H1 (cell line): ENCODE measurements around the gene SPINK1. TPM values are rescaled to one million over a fixed set of nuclear protein-coding genes. Genes with fewer than 3 reads are reported as not detected.

Experiments
- CTCF ChIA-PET: fragments of 300-600 bp; sonication (Branson Sonifier 250); formaldehyde crosslinking; loops from one replicate; lab custom pipeline; 2021; ENCODE audit not compliant: partially characterized antibody; lab: Charles Lee
- POLR2A ChIA-PET: fragments of 300-600 bp; sonication (Branson Sonifier 250); formaldehyde crosslinking; loops from one replicate; lab custom pipeline; 2021; ENCODE audit warnings: inconsistent platforms; ENCODE audit not compliant: partially characterized antibody; lab: Charles Lee
- DNase-seq, 2 experiments: peaks; one replicate each; pipeline versions ENCODE4 v3.0.0 to v3.0.0-alpha.2; 2010 to 2022; ENCODE audit warnings: low spot score in 2 of 2, low read depth in 1 of 2, mixed read lengths in 1 of 2
- FAIRE-seq: peaks from 2 replicates; lab custom pipeline; 2011; peaks lifted over from hg19 to GRCh38; lab: Jason Lieb, UNC
- H2AFZ ChIP-seq: 2 replicates; pipeline ENCODE4 v1.8.1; 2012; ENCODE audit warnings: low read length, inconsistent platforms
- H2AK5ac ChIP-seq: 2 replicates; pipeline ENCODE4 v1.6.1; 2013; ENCODE audit warnings: low read depth, low read length
- H2BK120ac ChIP-seq: replicated peaks from 2 replicates; pipeline ENCODE3; 2013; ENCODE audit warnings: low read depth, low read length, inconsistent platforms
- H2BK12ac ChIP-seq: 2 replicates; pipeline ENCODE4 v1.6.1; 2013; ENCODE audit warnings: low read depth, low read length
- H2BK15ac ChIP-seq: 2 replicates; pipeline ENCODE4 v1.6.1; 2013; ENCODE audit warnings: low read length
- H2BK20ac ChIP-seq: 2 replicates; pipeline ENCODE4 v1.6.1; 2013; ENCODE audit warnings: low read length
- H2BK5ac ChIP-seq: 2 replicates; pipeline ENCODE4 v1.6.1; 2013; ENCODE audit warnings: low read depth, low read length
- H3K14ac ChIP-seq: 2 replicates; pipeline ENCODE4 v1.6.1; 2013; ENCODE audit warnings: inconsistent platforms; ENCODE audit not compliant: insufficient read length
- H3K18ac ChIP-seq: 2 replicates; pipeline ENCODE4 v1.6.1; 2013; ENCODE audit warnings: low read length; ENCODE audit errors: extremely low read depth
- H3K23ac ChIP-seq: 2 replicates; pipeline ENCODE4 v1.6.1; 2013; ENCODE audit warnings: inconsistent platforms; ENCODE audit not compliant: insufficient read length
- H3K23me2 ChIP-seq: 2 replicates; pipeline ENCODE4 v1.6.1; 2013; ENCODE audit warnings: low read depth, low read length
- H3K27ac ChIP-seq: 2 replicates; pipeline ENCODE4 v1.6.1; 2011; ENCODE audit warnings: low read depth, low read length, inconsistent platforms
- H3K27me3 ChIP-seq, 4 experiments: replicated peaks in 1 of 4; 1 replicate in 1 of 4; 2 replicates in 3 of 4; pipeline versions ENCODE4 v1.6.1 to v1.8.1; 2011 to 2013; ENCODE audit warnings: low read length in 3 of 4, mild to moderate bottlenecking in 3 of 4, inconsistent platforms in 2 of 4, mixed read lengths in 2 of 4, moderate library complexity in 1 of 4; ENCODE audit not compliant: control insufficient read depth in 3 of 4, insufficient read depth in 3 of 4; ENCODE audit errors: extremely low read depth in 1 of 4
- H3K36me3 ChIP-seq, 4 experiments: 2 replicates each; pipeline versions ENCODE4 v1.6.1 to v1.8.1; 2011 to 2013; ENCODE audit warnings: mild to moderate bottlenecking in 4 of 4, low read length in 3 of 4, moderate library complexity in 2 of 4, control low read depth in 1 of 4, inconsistent platforms in 1 of 4; ENCODE audit not compliant: insufficient read depth in 4 of 4, control insufficient read depth in 2 of 4
- H3K4ac ChIP-seq: replicated peaks from 2 replicates; pipeline ENCODE3; 2013; ENCODE audit warnings: low read length, low read depth, mixed read lengths, inconsistent platforms; ENCODE audit not compliant: insufficient read length
- H3K4me1 ChIP-seq, 4 experiments: replicated peaks in 1 of 4; 1 replicate in 1 of 4; 2 replicates in 3 of 4; pipeline versions ENCODE4 v1.6.1 to v1.8.1; 2011 to 2013; ENCODE audit warnings: low read length in 3 of 4, inconsistent platforms in 2 of 4, mixed read lengths in 1 of 4; ENCODE audit not compliant: insufficient read depth in 4 of 4, control insufficient read depth in 3 of 4
- H3K4me2 ChIP-seq, 2 experiments: 2 replicates each; pipeline versions ENCODE4 v1.6.1 to v1.8.1; 2011 to 2013; ENCODE audit warnings: low read depth in 2 of 2, low read length in 2 of 2, control low read depth in 1 of 2, inconsistent platforms in 1 of 2, mild to moderate bottlenecking in 1 of 2; ENCODE audit not compliant: insufficient read depth in 1 of 2
- H3K4me3 ChIP-seq, 4 experiments: fragments of 200-600, 300-600 bp in 1 of 4; sonication (generic), shearing (Covaris generic), sonication (Bioruptor Twin) in 1 of 4; 2 replicates each; pipeline versions ENCODE4 v1.5.1 to v1.8.1; 2011 to 2016; ENCODE audit warnings: low read length in 4 of 4, low read depth in 3 of 4, control low read depth in 2 of 4, inconsistent platforms in 2 of 4, mild to moderate bottlenecking in 2 of 4, mixed read lengths in 1 of 4, moderate library complexity in 1 of 4; ENCODE audit not compliant: insufficient read depth in 2 of 4; ENCODE audit errors: extremely low read depth in 1 of 4
- H3K56ac ChIP-seq: replicated peaks from 2 replicates; pipeline ENCODE3; 2013; ENCODE audit warnings: low read depth, mild to moderate bottlenecking, mixed read lengths, low read length, inconsistent platforms; ENCODE audit not compliant: insufficient read length
- H3K79me1 ChIP-seq: 2 replicates; pipeline ENCODE4 v1.6.1; 2013; ENCODE audit warnings: low read depth, low read length, control low read depth
- H3K79me2 ChIP-seq, 2 experiments: 2 replicates each; pipeline versions ENCODE4 v1.6.1 to v1.8.1; 2012 to 2013; ENCODE audit warnings: low read length in 2 of 2, mild to moderate bottlenecking in 2 of 2, inconsistent platforms in 1 of 2; ENCODE audit not compliant: insufficient read depth in 2 of 2, control insufficient read depth in 1 of 2
- H3K9ac ChIP-seq, 4 experiments: replicated peaks in 1 of 4; 1 replicate in 1 of 4; 2 replicates in 3 of 4; pipeline versions ENCODE4 v1.6.1 to v1.8.1; 2011 to 2013; ENCODE audit warnings: low read depth in 3 of 4, low read length in 3 of 4, control low read depth in 2 of 4, mild to moderate bottlenecking in 2 of 4, moderate library complexity in 2 of 4, inconsistent platforms in 1 of 4; ENCODE audit errors: extremely low read depth in 1 of 4
- H3K9me3 ChIP-seq, 2 experiments: 2 replicates each; pipeline versions ENCODE4 v1.6.1 to v1.8.1; 2012 to 2013; ENCODE audit warnings: mild to moderate bottlenecking in 2 of 2, moderate library complexity in 2 of 2, control low read depth in 1 of 2, inconsistent platforms in 1 of 2, low read depth in 1 of 2, low read length in 1 of 2, mixed read lengths in 1 of 2; ENCODE audit not compliant: insufficient read depth in 2 of 2
- H4K20me1 ChIP-seq, 2 experiments: replicated peaks in 1 of 2; 2 replicates each; pipeline versions ENCODE3 to v1.8.1; 2011 to 2013; ENCODE audit warnings: inconsistent platforms in 2 of 2, low read length in 2 of 2, mild to moderate bottlenecking in 1 of 2; ENCODE audit not compliant: insufficient read depth in 2 of 2, control insufficient read depth in 1 of 2
- H4K5ac ChIP-seq: 2 replicates; pipeline ENCODE4 v1.6.1; 2013; ENCODE audit warnings: low read length, low read depth, mixed read lengths, inconsistent platforms; ENCODE audit not compliant: insufficient read length
- H4K8ac ChIP-seq: 2 replicates; pipeline ENCODE4 v1.8.0; 2013; ENCODE audit warnings: mild to moderate bottlenecking, moderate library complexity, low read length, inconsistent platforms; ENCODE audit not compliant: insufficient read depth; ENCODE audit errors: extremely low read depth
- H4K91ac ChIP-seq: replicated peaks from 2 replicates; pipeline ENCODE3; 2013; ENCODE audit warnings: low read length, mixed read lengths, inconsistent platforms; ENCODE audit not compliant: insufficient read length
- BACH1 ChIP-seq: IDR thresholded peaks from 2 replicates; pipeline ENCODE4 v1.6.1; 2012; ENCODE audit warnings: low read length, improper control_type of control experiment
- BRCA1 ChIP-seq: IDR thresholded peaks from 2 replicates; pipeline ENCODE4 v1.6.1; 2012; ENCODE audit warnings: low read depth, low read length, improper control_type of control experiment
- EGR1 ChIP-seq: IDR thresholded peaks from 2 replicates; pipeline ENCODE4 v1.6.1; 2011; ENCODE audit warnings: low read depth, low read length, borderline replicate concordance
- GABPA ChIP-seq: IDR thresholded peaks from 2 replicates; pipeline ENCODE4 v1.6.1; 2011; ENCODE audit warnings: mild to moderate bottlenecking, low read length, moderate library complexity, borderline replicate concordance; ENCODE audit not compliant: insufficient read depth
- KDM1A ChIP-seq: fragments of 200-600, 300-600 bp; sonication (generic); IDR thresholded peaks from 2 replicates; pipeline ENCODE4 v1.7.1; 2016; ENCODE audit warnings: mild to moderate bottlenecking, low read length, borderline replicate concordance
- KDM4A ChIP-seq: IDR thresholded peaks from one replicate; pipeline ENCODE4 v1.7.1; 2012; ENCODE audit warnings: low read depth, mild to moderate bottlenecking, moderate library complexity, low read length, inconsistent platforms; ENCODE audit not compliant: severe bottlenecking
- NRF1 ChIP-seq: IDR thresholded peaks from 2 replicates; pipeline ENCODE4 v1.6.1; 2011; ENCODE audit warnings: mild to moderate bottlenecking, low read depth, low read length, improper control_type of control experiment
- POLR2AphosphoS5 ChIP-seq: IDR thresholded peaks from 2 replicates; pipeline ENCODE4 v1.6.1; 2011; ENCODE audit warnings: low read depth, low read length
- RAD21 ChIP-seq, 2 experiments: IDR thresholded peaks in 1 of 2; conservative IDR thresholded peaks in 1 of 2; 2 replicates each; pipeline ENCODE4 v1.6.1; 2011; ENCODE audit warnings: low read depth in 2 of 2, low read length in 2 of 2, improper control_type of control experiment in 1 of 2, inconsistent platforms in 1 of 2, mild to moderate bottlenecking in 1 of 2, moderate library complexity in 1 of 2
- RFX5 ChIP-seq: IDR thresholded peaks from 2 replicates; pipeline ENCODE4 v1.6.1; 2011; ENCODE audit warnings: low read depth, low read length, improper control_type of control experiment, borderline replicate concordance
- polyA plus RNA-seq, 7 experiments: library from polyadenylated mRNA; depleted of rRNA in 3 of 7; stranded (reverse) in 5 of 7; unstranded in 2 of 7; fragments of >200 nt in 5 of 7; fragments of 200-250 nt in 2 of 7; gene quantifications; 1 replicate in 5 of 7; 2 replicates in 1 of 7; 4 replicates in 1 of 7; pipeline versions ENCODE4 v1.2.1 to v1.2.3, GENCODE V29; 2011 to 2013; ENCODE audit warnings: missing spikeins in 2 of 7, mixed read lengths in 2 of 7
- total RNA-seq: library from RNA; stranded (reverse); fragmentation: NEBNext Ultra II Directional; extraction: Animal tissue kit (Norgen Biotek cat#: 25700); gene quantifications from 2 replicates; pipeline ENCODE4 v1.2.1, GENCODE V29; 2021

Gene SPINK1
- total and polyA plus RNA-seq, 2 of the 8 experiments (the other 6 are each of a cell fraction or from before 2014, with no cell fraction given), result 0.48 to 1.3 TPM

GRCh38 chr5:147830035-147830434, 1.4 kb downstream of the SPINK1 start:
- no peak overlapping the region for H2AK5ac ChIP-seq
- H3K18ac ChIP-seq, result no peak overlapping the region
- DNase-seq, result no peak
- no peak overlapping the region for H4K91ac ChIP-seq
- no peaks in the 10 kb centered on the region for H3K79me1 ChIP-seq
- no peaks in the 10 kb centered on the region for H3K9me3 ChIP-seq
- FAIRE-seq, result no peak
- no peak overlapping the region for H3K27ac ChIP-seq
- H3K23me2 ChIP-seq, result no peaks in the 10 kb centered on the region
- CTCF ChIA-PET, result interaction anchor here (0.6 to 1.9 kb wide), 4 partner anchors 10 to 202 kb away, joined by 3 to 6 read pairs (median 4); no protein-coding TSS in a partner anchor
- no peak overlapping the region for H3K14ac ChIP-seq
- H3K4me2 ChIP-seq, result no peak overlapping the region
- H2BK15ac ChIP-seq, result no peak overlapping the region
- H4K20me1 ChIP-seq, result no peaks in the 10 kb centered on the region
- no peak overlapping the region for H3K4ac ChIP-seq
- POLR2A ChIA-PET, result interaction anchor here (1.4 to 2.3 kb wide), 2 partner anchors 25 to 30 kb away, joined by 5 to 7 read pairs; no protein-coding TSS in a partner anchor
- H4K5ac ChIP-seq, result no peak overlapping the region
- no peak overlapping the region for H2BK120ac ChIP-seq
- no peaks in the 10 kb centered on the region for H3K79me2 ChIP-seq
- H3K27me3 ChIP-seq, result no peaks in the 10 kb centered on the region
- no peak overlapping the region for H2BK20ac ChIP-seq
- H2AFZ ChIP-seq, result no peak overlapping the region
- no peak overlapping the region for H3K23ac ChIP-seq
- no peak overlapping the region for H2BK12ac ChIP-seq
- H3K9ac ChIP-seq, result no peak overlapping the region
- H3K36me3 ChIP-seq, result no peaks in the 10 kb centered on the region; a peak in 1 of 8 replicates
- no peak overlapping the region for H3K56ac ChIP-seq
- no peak overlapping the region for H2BK5ac ChIP-seq
- no peaks in the 10 kb centered on the region for H3K4me1 ChIP-seq
- H4K8ac ChIP-seq, result no peak overlapping the region
- no peak overlapping the region for H3K4me3 ChIP-seq
- TF ChIP-seq RFX5, result no peak
- no peak for TF ChIP-seq EGR1
- no peak for TF ChIP-seq RAD21 (IDR thresholded peaks at IDR 0.05 in 1 of 2, conservative IDR thresholded peaks at IDR 0.05 in 1 of 2; ENCODE audit: low read depth in 2 of 2, low read length in 2 of 2)
- TF ChIP-seq NRF1, result no peak
- TF ChIP-seq POLR2AphosphoS5, result no peak
- TF ChIP-seq BACH1, result no peak
- TF ChIP-seq KDM1A, result no peak
- TF ChIP-seq GABPA, result no peak
- no peak for TF ChIP-seq BRCA1
- TF ChIP-seq KDM4A, result no peak
